ENCODE measurements around the gene CTNNBL1.

- TF ChIP-seq POLR2A (IDR thresholded peaks at IDR 0.05; ENCODE audit: low read depth, low read length) (no peak), CTCF (IDR thresholded peaks at IDR 0.05; ENCODE audit: extremely low read depth in 1 of 2, insufficient read depth in 1 of 2, low read depth in 1 of 2, low read length in 2 of 2) (no peak), MAX (IDR thresholded peaks at IDR 0.05; ENCODE audit: insufficient read depth, insufficient read length) (no peak), EZH2 (IDR thresholded peaks at IDR 0.05; ENCODE audit: borderline replicate concordance, low read depth, low read length, severe bottlenecking) (no peak), POLR2AphosphoS5 (IDR thresholded peaks at IDR 0.05; ENCODE audit: insufficient read depth, low read depth, low read length) (no peak)
Observed at GRCh38 chr20:37850724-37851355, 157.0 kb downstream of the CTNNBL1 start.
